Stimulated activated CD8-positive, alpha-beta memory T cell treated with anti-CD3 and anti-CD28 coated beads, Interleukin-4, amount 100 ng/mL, for 1 hour (primary cell): ENCODE data around the gene GORASP1.

ENCODE experiments used
- DNase-seq, 2 donors: peaks; one replicate each; pipeline ENCODE4 v3.0.0-alpha.2; 2020; ENCODE audit warnings: low read depth in 2 of 2, low spot score in 1 of 2

The GORASP1 gene

DNA sequence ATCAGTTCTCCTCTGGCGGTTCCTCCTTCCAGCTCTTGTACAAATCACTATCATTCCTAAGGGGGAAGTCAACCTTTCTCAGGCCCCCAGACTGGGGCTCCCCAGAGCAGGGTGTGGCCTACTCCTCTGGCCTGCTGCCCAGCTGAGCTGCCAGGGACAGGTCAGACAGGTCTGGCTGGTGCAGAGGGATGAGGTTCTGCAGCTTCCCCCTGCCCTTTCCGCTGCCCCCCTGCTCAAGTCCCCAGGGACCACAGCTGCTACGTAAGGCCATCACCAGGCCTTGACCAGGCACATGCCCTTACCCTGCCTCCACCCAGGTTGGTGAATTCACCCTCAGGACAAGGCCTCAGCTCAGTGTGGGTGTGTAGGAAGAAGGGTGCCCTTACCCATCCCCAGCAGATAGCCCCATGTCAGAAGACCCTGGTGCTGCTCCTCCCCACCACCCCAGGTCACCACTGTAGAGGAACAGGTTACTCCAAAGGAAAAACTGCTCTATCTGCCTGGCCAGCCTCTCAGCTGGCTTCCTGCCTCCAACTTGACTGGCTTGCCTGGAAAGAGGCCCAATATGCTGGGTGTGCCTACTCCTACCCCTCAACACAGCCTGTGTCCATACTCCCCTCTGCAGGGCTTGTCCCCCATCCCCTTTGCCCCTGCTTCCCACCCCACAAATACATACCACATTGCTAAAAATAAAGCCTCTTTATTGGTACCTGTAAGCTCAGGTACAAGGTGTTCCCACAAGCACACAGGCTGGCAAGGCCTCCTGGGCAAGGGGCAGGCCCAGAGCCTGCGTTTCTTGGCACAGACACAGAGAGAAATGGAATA lies 34.0 kb upstream of the GORASP1 start:
- no peak for DNase-seq

DNA sequence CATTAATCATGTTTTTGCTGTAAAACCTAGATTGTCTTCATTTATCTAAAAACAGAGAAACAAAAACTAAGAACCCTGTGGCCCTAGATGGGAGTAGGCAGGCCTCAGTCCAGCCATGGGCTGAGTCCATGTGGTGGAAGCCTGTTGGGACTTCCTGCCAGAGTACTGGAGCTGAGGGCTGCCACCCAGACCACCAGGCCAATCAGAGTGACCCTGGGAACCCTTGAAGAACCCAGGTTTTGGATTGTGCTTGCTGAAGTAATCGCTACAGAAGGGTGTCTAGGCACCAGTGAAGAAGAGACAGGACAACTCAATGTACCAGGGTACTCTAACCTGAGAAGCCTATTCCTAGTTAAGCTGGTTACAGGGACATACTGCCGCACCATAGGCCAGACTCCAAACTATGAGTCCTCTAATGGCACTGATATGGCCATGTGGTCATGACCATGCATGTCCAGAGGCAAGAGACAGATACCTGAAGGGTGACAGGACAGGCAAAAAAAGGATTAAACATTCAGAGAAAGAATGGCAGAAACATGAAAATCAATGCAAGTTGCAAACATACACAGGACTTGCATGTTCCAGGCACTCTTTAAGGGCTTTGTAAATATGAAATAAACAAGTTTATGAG lies 33.0 kb upstream of the GORASP1 start:
- DNase-seq = no peak

DNA sequence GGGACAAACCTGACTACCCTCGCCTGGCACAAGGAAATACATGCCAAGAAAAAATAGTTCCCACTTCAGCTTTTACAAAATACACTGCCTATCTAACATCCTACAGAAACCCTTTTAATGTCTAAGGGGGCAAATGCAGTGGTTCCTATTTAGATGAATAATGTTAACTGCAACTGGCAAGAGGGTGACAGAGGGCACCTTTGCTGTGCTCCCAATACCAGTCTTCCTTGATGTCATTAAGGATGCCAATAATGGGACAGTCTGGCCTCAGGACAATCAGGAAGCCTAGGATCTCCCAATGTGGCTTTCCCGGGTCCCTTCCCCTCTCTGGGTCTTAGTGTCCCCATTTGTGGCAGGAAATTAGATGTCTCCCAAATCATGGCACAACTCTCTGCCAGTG lies 32.0 kb upstream of the GORASP1 start:
- DNase-seq = no peak

DNA sequence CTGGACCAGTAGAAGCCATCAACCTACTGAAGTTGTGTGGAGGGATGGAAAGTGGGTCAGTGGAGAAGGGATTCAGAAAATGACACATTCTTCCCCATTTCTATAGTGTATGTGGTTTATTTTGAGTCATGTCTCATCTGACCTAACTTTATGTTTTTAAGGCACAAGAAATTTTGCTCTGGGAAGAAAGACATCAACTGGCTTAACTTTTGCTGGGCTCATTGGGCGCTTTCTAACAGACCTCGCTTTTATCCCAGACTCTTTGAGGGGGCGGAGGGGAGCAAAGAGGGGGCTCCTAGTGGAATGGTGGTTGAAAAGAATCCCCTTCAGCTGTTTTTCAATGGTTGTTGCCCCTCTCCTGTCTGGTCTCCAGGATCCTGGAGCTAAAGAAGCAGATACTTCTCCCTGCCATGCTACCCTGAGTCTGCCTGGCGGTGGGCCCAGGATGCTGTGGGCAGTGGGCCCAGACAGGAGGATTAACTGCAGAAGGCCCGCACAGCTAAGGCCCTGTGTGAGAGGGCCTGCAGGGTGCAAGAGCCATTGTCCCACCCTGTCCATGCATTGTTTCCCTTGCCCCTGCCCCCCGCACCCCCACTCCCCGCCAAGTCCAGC lies 31.5 kb upstream of the GORASP1 start:
- no peak for DNase-seq

DNA sequence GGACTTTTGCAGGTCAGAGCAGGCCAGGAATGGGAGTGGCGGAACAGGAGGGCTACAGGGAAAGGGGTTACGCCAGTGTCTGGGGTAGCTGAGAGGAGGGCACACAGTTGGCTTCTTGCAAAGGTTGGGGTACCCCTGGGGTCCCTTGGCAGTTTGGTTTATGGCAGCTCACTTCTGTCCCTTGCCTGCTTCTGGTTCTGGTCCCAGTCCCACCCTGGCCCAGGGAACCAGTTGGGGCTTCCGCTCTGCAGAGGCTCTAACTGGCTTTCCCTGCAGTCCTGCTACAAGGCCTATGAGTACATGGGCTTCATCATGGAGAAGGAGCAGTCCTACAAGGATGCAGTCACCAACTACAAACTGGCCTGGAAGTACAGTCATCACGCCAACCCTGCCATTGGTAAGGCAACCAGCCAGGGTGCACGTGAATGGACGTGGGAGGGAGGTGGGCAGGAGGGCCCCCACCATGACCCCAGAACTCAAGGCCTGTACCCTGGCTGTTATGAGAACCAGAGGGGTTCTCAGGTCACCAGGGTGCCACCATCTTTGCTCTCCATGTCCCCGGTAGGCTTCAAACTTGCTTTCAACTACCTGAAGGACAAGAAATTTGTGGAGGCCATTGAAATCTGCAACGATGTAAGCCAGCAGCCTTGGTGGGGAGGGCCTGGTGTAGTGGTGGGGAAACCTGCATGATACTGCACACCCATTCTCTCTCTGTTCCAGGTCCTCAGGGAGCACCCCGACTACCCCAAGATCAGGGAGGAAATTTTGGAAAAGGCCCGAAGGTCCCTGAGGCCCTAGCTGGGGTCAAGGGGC lies 30.8 kb upstream of the GORASP1 start:
- no peak for DNase-seq

DNA sequence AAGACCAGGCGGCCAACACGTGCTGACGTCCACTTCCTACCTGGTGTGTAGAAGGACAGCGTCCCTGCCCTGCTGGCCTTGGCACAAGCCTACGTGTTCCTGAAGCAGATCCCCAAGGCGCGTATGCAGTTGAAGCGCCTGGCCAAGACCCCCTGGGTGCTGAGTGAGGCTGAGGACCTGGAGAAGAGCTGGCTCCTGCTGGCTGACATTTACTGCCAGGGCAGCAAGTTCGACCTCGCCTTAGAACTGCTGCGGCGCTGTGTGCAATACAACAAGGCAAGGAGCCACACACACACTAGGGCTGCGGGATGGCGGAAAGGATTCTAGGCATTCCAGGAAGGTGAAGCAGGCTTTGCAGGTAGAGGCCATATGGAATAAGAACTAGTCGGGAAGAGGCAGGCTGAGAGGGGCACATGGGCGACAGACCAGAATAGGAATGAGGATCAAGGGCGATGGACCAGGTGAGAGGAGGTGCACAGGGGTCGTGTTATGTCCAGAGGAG lies 30.1 kb upstream of the GORASP1 start:
- DNase-seq = no peak

DNA sequence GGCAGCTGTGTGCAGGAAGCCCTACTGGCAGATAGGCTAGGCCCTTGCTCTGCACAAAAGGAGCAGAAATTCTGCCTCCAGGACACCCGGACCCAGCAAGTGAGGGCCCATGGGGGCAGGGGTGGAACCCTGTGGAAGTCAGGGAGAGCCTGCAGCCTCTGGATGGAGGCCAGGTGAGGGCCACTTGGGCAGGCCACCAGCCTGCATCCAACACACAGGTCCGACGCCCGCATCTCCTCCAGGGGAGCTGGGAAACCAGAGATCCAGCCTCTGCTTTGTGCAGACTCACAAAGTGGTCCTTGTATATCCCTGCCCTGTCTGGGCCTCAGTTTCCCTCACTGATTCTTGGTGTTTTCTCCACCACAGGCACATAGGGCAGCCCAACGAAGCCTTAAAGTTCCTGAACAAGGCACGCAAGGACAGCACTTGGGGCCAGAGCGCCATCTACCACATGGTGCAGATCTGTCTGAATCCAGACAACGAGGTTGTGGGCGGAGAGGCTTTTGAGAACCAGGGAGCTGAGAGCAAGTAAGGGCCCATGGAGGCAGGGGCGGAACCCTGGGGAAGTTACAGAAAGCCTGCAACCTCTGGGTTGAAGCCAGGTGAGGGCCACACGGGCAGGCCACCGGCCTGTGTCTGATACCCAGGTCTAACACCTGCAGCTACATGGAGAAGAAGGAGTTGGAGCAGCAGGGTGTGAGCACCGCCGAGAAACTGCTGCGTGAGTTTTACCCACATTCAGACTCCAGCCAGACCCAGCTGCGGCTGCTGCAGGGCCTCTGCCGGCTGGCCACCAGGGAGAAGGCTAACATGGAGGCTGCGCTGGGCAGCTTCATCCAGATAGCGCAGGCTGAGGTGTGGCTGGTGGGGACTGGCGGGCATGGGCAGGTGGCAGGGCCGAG lies 29.4 kb upstream of the GORASP1 start:
- DNase-seq = no peak

DNA sequence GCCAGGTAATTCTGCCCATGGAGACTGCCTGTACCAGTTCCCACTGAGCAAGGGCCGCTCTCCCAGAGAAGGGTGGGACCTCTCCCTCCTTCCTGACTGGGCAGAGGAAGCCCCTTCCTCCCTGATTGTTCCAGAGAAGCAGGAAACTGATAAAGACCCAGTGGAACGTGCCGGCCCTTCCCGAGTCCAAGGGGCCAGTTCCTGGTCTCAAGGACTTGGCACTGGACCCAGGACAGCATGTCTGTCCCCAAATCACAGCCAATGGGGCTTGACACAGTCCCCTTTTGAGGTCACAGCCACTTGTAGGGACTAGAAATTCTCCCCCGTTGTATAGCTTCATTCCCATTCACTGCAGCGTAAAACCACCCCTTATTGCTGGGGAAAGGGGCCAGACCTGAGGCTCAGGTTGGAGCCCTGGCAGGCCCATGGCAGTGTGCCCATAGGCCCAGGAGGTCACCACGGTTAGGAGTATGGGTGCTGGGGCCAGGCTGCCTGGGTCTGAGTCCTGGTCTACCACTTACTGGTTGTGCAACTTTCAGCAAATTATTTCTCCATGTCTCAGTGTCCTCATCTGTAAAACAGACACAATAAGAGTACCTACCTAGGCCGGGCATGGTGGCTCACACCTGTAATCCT lies 27.9 kb upstream of the GORASP1 start:
- no peak for DNase-seq

DNA sequence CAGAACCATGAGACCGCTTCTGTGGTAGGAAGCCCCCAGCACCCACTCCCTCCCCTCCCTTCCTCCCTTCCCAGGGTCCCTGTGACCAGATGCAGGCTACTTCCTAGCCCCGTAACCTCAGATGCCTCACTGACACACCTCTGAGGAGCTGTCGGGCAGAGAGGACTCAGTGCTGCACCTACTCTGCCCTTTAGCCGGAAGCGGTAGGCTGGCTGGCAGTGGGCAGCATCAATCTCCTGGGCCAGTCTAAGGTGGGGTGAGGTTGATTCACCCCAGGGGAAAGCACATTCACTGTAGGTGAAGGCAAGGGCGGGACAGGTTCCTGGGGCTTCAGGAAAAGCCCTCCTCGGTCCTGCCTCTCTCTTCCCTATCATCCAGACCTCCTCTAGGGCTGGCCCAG lies 26.9 kb upstream of the GORASP1 start:
- no peak for DNase-seq

DNA sequence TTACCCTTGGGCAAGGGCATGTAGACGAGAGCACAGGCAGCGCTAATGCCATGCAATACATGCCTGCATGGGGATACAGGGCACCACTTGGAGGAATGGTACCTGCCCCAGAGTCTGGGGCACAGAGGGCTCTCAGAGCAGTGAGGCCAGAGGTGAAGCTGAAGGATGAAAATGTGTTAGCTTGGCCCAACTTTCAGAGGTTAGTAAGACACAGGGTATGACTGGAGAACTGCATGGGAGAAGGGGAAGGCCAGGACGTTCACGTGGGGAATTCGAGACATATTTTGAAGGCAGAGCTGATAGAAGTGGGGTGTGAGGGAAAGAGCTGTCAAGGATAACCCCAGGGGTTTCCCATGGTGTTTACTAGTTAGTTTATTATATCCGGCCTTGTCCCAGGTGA lies 26.4 kb upstream of the GORASP1 start:
- DNase-seq = no peak

DNA sequence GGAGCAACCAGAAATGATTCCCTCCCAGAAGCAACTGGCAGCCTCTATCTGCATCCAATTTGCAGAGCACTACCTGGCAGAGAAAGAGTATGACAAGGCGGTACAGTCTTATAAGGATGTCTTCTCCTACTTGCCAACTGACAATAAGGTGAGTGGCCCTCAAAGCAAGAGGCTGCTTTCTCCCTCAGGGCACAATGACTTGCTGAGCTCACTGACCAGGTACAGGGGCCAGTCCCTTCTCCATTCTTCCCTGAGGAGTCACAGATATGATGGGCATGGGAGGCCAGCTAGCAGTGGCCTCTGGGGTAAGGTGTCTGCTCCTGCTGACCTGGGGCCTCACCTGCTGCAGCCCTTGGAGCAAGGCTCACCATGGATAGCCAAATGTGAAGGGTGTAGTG lies 25.7 kb upstream of the GORASP1 start:
- no peak for DNase-seq

DNA sequence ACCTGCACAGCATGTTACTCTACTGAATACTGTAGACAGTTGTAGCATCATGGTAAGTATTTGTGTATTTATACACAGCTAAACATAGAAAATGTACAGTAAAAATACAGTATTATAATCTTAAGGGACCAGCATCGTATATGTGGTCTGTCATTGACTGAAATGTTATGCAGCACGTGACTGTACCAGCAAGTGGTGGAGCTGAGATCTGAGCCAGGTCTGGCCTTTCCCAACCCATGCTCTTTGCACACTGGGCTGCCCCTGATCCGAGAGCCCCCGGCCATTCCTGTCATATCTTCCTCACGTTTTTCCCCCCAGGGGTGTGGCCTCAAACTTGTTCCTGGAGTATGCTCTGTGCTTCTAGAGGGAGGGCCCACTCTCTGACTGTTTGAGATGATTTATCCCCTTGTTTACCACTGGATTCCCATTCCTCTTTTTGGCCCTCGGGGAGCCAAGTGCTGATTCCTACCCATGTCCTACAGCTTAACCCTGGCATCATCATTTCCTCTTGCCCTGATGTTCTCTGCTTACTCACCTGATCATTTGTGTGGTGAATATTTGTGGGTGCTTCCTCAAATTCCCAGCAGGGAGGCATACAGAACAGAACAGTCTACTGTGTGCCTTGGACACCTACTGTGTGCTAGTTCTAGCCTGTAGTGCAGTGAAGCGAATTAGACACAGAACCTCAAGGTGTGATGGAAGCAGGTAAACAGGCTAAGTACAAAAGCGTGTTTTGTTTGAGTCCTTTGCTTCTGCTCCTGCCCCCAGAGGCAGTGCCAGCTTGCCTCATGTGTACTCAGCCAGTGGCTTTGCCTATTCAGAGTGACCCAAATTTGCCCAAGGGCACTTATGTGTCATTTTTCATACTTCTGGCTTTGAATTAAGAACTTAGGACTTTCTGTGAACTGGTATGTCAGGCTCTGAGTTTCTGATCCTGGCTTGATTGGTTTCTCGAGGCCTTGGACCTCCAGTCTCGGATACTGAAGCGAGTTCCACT lies 25.0 kb upstream of the GORASP1 start:
- no peak for DNase-seq

DNA sequence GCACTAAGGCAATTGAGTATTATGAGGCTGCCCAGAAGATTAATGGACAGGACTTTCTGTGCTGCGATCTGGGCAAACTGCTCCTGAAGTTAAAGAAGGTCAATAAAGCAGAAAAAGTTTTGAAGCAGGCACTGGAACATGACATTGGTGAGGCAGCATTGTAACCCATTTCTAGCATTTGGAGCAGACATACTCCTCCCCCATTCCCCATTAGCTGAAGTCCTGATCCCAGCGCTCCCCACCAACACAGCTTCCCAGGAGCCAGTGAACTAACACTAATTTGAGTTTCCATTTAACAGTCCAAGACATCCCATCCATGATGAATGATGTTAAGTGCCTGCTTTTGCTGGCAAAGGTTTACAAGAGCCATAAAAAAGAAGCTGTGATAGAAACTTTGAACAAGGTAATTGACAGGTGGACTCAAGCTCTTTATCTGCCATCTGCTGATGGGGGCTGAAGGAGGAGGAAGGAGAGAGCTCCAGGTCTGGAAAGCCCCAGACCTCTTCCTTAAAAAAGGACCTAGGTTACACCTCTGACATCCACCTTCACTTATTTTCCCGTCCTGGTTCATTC lies 23.4 kb upstream of the GORASP1 start:
- no peak for DNase-seq

DNA sequence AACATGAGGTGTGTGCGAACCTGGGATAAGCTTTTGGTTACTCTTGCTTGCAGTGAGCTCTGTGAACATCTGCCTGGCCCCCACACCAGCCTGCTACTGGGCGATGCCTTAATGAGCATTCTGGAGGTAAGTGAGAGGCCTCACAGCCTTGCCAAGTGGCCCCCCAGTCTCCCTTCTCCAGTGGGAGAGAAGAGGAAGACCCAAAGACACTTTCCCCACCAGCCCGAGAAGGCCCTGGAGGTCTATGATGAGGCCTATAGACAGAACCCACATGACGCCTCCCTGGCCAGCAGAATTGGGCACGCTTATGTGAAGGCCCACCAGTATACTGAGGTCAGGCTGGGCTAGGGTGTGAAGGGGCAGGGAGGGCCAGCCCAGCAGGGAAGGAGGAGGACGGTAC lies 22.6 kb upstream of the GORASP1 start:
- DNase-seq = no peak

DNA sequence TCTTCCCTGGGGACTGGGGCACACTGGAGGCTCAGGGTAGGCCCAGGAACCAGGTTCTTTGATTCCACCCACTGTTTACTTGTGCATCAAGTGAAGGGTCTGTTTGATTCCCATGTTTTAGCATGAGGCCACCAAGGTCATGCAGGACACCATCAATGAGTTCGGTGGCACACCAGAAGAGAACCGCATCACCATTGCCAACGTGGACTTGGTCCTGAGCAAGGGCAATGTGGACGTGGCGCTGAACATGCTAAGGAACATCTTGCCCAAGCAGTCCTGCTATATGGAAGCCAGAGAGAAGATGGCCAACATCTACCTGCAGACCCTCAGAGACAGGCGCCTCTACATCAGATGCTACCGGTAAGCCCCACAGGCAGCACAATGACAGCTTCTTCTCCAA lies 21.5 kb upstream of the GORASP1 start:
- DNase-seq = no peak

DNA sequence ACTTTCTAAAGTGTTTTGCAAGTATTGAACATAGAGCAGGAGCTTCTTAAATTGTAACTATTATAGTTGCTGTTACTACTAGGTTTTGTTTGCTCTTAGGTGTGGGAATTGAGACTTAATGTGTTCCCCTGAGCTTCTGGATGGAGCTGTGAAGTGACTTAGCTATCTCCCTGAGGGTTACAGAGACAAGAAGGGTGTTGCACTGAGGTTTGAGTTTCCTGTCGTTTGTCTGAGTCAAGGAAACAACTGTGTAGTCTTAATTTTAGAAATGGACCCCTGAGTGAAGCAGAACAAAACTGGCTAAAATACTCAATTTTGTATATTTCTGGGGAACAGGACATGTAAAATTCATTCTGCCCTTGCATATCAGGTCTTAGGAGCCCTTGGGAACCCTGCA lies 20.5 kb upstream of the GORASP1 start:
- DNase-seq = no peak

DNA sequence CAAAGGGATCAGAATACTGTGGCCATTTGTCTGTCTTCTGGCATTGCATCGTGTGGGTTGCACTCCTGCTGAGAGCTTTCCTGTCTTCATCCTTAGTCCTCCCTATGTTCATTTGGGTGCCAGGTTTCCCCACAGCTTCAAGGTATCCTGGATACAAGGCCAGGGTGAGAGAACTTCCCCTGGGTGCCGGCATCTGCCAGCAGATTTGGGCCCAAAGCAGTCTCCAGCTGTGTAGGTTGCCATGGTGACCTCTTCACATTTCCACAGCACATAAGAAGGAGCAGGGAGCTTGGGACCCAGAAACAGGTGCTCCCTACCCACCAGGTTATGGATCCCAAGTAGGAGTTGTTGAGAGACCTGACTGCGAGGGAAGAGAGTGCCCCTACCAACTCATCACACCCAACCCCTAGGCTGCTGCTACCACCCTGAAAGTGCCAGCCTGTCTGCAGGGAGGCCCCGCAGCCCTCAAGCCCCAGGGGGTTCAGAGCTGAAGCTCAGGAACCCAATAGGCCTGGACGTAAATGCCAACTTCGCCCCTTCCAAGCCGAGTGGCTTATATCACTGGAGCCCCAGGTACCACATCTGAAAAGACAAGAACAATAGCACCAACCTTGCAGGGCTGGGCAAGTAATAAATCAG lies 20.0 kb upstream of the GORASP1 start:
- no peak for DNase-seq

DNA sequence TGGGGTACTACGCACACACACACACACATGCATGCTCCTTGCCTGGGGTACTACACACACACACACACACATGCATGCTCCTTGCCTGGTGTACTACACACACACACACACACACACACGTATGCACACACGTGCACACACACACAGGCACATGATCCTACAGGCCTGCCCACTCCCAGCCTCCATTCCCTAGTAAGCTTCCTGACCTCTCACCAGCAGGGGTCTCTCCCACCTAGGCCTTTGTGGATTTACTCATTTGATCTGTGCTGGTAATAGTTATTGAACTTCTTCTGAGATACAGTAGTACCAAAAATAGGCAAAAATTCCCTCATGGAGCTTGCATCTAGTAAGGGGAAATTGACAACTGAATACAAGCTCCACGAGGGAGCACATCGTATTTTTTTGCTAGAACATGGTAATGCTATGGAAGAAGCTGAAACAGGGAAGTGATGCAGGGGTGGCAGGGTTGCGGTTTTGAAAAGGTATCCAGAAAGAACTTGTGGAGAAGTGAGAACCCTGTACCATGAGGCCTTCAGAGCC lies 19.2 kb upstream of the GORASP1 start:
- no peak for DNase-seq
